ENCODE data around the gene KRTAP10-4. TPM values are rescaled to one million over a fixed set of nuclear protein-coding genes. Genes with fewer than 3 reads are reported as not detected.

Gene KRTAP10-4
- total RNA-seq, 1 donor from 2014 or later: not detected

- H3K9me3 ChIP-seq (ENCODE audit: insufficient read depth, low read depth, low read length): no peaks in the 10 kb centered on the region
- H4K20me1 ChIP-seq (ENCODE audit: insufficient read depth, low read length): no peaks in the 10 kb centered on the region
- DNase-seq (ENCODE audit: low read depth): no peak
- Mint-ChIP-seq H3K4me1 (ENCODE audit: low read depth, unreplicated experiment) (no peaks in the 10 kb centered on the region), H3K36me3 (ENCODE audit: low read depth, unreplicated experiment) (no peaks in the 10 kb centered on the region), H3K27me3 (ENCODE audit: low read depth, unreplicated experiment) (peaks cover 4% of the 10 kb centered on the region), H3K9me3 (ENCODE audit: unreplicated experiment) (peaks cover 6% of the 10 kb centered on the region), H3K4me3 (ENCODE audit: unreplicated experiment) (no peak overlapping the region), H3K27ac (ENCODE audit: unreplicated experiment) (no peak overlapping the region)
- H3K36me3 ChIP-seq (ENCODE audit: insufficient read depth, low read length): no peaks in the 10 kb centered on the region
- H3K27ac ChIP-seq (ENCODE audit: low read depth, low read length): no peak overlapping the region
- H3K4me1 ChIP-seq (ENCODE audit: insufficient read depth, low read length): no peaks in the 10 kb centered on the region
- H3K4me3 ChIP-seq (ENCODE audit: insufficient read depth, low read depth, low read length): no peak overlapping the region
- no peak overlapping the region for H3K4me2 ChIP-seq (ENCODE audit: low read length)
- H3K27me3 ChIP-seq (ENCODE audit: insufficient read depth, low read length): no peaks in the 10 kb centered on the region
- TF ChIP-seq CTCF (IDR thresholded peaks at IDR 0.05; ENCODE audit: insufficient read depth, low read depth, low read length) (no peak), EZH2 (IDR thresholded peaks at IDR 0.05; ENCODE audit: insufficient read depth, low read length) (no peak)
- no peak for FAIRE-seq
- no peaks in the 10 kb centered on the region for H3K79me2 ChIP-seq (ENCODE audit: insufficient read depth, low read length)
- no peak overlapping the region for H3K9ac ChIP-seq (ENCODE audit: low read length)
- no peak overlapping the region for H2AFZ ChIP-seq (ENCODE audit: low read depth, low read length)
Observed at GRCh38 chr21:44537930-44538911, 35.3 kb upstream of the KRTAP10-4 start.

- Histone ChIP-seq H3K4me2 (ENCODE audit: low read length) (no peak overlapping the region), H3K9me3 (ENCODE audit: insufficient read depth, low read depth, low read length) (no peaks in the 10 kb centered on the region), H3K79me2 (ENCODE audit: insufficient read depth, low read length) (no peaks in the 10 kb centered on the region), H4K20me1 (ENCODE audit: insufficient read depth, low read length) (no peaks in the 10 kb centered on the region), H3K27ac (ENCODE audit: low read depth, low read length) (no peak overlapping the region), H3K4me3 (ENCODE audit: insufficient read depth, low read depth, low read length) (no peak overlapping the region), H3K36me3 (ENCODE audit: insufficient read depth, low read length) (no peaks in the 10 kb centered on the region), H3K27me3 (ENCODE audit: insufficient read depth, low read length) (no peaks in the 10 kb centered on the region), H3K4me1 (ENCODE audit: insufficient read depth, low read length) (no peaks in the 10 kb centered on the region), H2AFZ (ENCODE audit: low read depth, low read length) (no peak overlapping the region), H3K9ac (ENCODE audit: low read length) (no peak overlapping the region)
- TF ChIP-seq EZH2 (IDR thresholded peaks at IDR 0.05; ENCODE audit: insufficient read depth, low read length) (no peak), CTCF (IDR thresholded peaks at IDR 0.05; ENCODE audit: insufficient read depth, low read depth, low read length) (no peak)
- peaks cover 6% of the 10 kb centered on the region for H3K9me3 Mint-ChIP-seq (ENCODE audit: unreplicated experiment)
- H3K4me1 Mint-ChIP-seq (ENCODE audit: low read depth, unreplicated experiment): no peaks in the 10 kb centered on the region
- no peak overlapping the region for H3K4me3 Mint-ChIP-seq (ENCODE audit: unreplicated experiment)
- no peak overlapping the region for H3K27ac Mint-ChIP-seq (ENCODE audit: unreplicated experiment)
- no peaks in the 10 kb centered on the region for H3K36me3 Mint-ChIP-seq (ENCODE audit: low read depth, unreplicated experiment)
- peaks cover 4% of the 10 kb centered on the region for H3K27me3 Mint-ChIP-seq (ENCODE audit: low read depth, unreplicated experiment)
- DNase-seq (ENCODE audit: low read depth): no peak
- no peak for FAIRE-seq
Observed at GRCh38 chr21:44539046-44539445, 34.5 kb upstream of the KRTAP10-4 start.

Data from astrocyte (in vitro differentiated cells and primary cell).